ENCODE data around the gene UBE2D2. TPM values are rescaled to one million over a fixed set of nuclear protein-coding genes. Genes with fewer than 3 reads are reported as not detected.

UBE2D2 gene
- total and polyA plus RNA-seq, 5 donors: 111 to 138 (median 118) TPM

- intact Hi-C loops (cut with DNase I): loop anchor here in 1 of 4 donors (2.0 kb wide), 1 partner anchor 13 kb away; no protein-coding TSS in a partner anchor
- Histone ChIP-seq H3K9me3 (ENCODE audit: control insufficient read depth, low read length) (no peaks in the 10 kb centered on the region), H3K27ac (ENCODE audit: low read length) (peak overlapping the region; percentile 92), H3K4me1 (ENCODE audit: control insufficient read depth, insufficient read depth, low read length) (peaks cover 21% of the 10 kb centered on the region), H3K27me3 (ENCODE audit: control insufficient read depth, insufficient read depth) (no peaks in the 10 kb centered on the region), H3K4me3 (ENCODE audit: low read length) (peak overlapping the region; percentile 90)
- WGBS: under 1% methylated on average over 48 of the region's 48 CpGs
- ATAC-seq (no peak), DNase-seq (peak in 2 of 3 donors; percentile 75 to 82)
These were observed 89.0 kb downstream of the UBE2D2 start for GRCh38 chr5:139650031-139650688.

GRCh38 chr5:139650689-139651042 lies 89.5 kb downstream of the UBE2D2 start:
- no peaks in the 10 kb centered on the region for H3K27me3 ChIP-seq (ENCODE audit: control insufficient read depth, insufficient read depth)
- peak overlapping the region; percentile 90 for H3K4me3 ChIP-seq (ENCODE audit: low read length)
- 10% methylated on average over 13 of the region's 13 CpGs for WGBS
- peaks cover 24% of the 10 kb centered on the region for H3K4me1 ChIP-seq (ENCODE audit: control insufficient read depth, insufficient read depth, low read length)
- intact Hi-C loops (cut with DNase I): loop anchor here in 1 of 4 donors (2.0 kb wide), 1 partner anchor 14 kb away; no protein-coding TSS in a partner anchor
- ATAC-seq (no peak), DNase-seq (peak in 1 of 3 donors; percentile 58)
- H3K9me3 ChIP-seq (ENCODE audit: control insufficient read depth, low read length): no peaks in the 10 kb centered on the region
- peak overlapping the region; percentile 92 for H3K27ac ChIP-seq (ENCODE audit: low read length)

GRCh38 chr5:139651043-139651834 lies 90.1 kb downstream of the UBE2D2 start:
- Histone ChIP-seq H3K27ac (ENCODE audit: low read length) (peak overlapping the region; percentile 94), H3K4me1 (ENCODE audit: control insufficient read depth, insufficient read depth, low read length) (peaks cover 29% of the 10 kb centered on the region), H3K4me3 (ENCODE audit: low read length) (peak overlapping the region; percentile 90), H3K27me3 (ENCODE audit: control insufficient read depth, insufficient read depth) (no peaks in the 10 kb centered on the region), H3K9me3 (ENCODE audit: control insufficient read depth, low read length) (no peaks in the 10 kb centered on the region)
- DNase-seq (peak; percentile 47 to 86 (median 82)), ATAC-seq (peak; percentile 9 to 30)
- intact Hi-C loops (cut with DNase I): loop anchor here in 1 of 4 donors (2.0 kb wide), 1 partner anchor 14 kb away; no protein-coding TSS in a partner anchor
- 21% methylated on average over 14 of the region's 14 CpGs for WGBS

GRCh38 chr5:139651853-139652787 lies 91.0 kb downstream of the UBE2D2 start:
- Histone ChIP-seq H3K27me3 (ENCODE audit: control insufficient read depth, insufficient read depth) (no peaks in the 10 kb centered on the region), H3K27ac (ENCODE audit: low read length) (peak overlapping the region; percentile 94), H3K4me1 (ENCODE audit: control insufficient read depth, insufficient read depth, low read length) (peaks cover 34% of the 10 kb centered on the region), H3K9me3 (ENCODE audit: control insufficient read depth, low read length) (no peaks in the 10 kb centered on the region), H3K4me3 (ENCODE audit: low read length) (no peak overlapping the region)
- intact Hi-C loops (cut with DNase I): loop anchor here in 1 of 4 donors (2.0 kb wide), 1 partner anchor 15 kb away; no protein-coding TSS in a partner anchor
- ATAC-seq (peak; percentile 10 to 30), DNase-seq (peak; percentile 76 to 92 (median 91))
- 6% methylated on average over 23 of the region's 23 CpGs for WGBS

GRCh38 chr5:139652788-139653241 lies 91.7 kb downstream of the UBE2D2 start:
- H3K4me1 ChIP-seq (ENCODE audit: control insufficient read depth, insufficient read depth, low read length): peaks cover 38% of the 10 kb centered on the region
- intact Hi-C loops (cut with DNase I): no loop called here
- no peak overlapping the region for H3K4me3 ChIP-seq (ENCODE audit: low read length)

GRCh38 chr5:139653616-139654015 lies 92.5 kb downstream of the UBE2D2 start:
- ATAC-seq (no peak), DNase-seq (peak in 1 of 3 donors; percentile 54)
- intact Hi-C loops (cut with DNase I): no loop called here
- Histone ChIP-seq H3K9me3 (ENCODE audit: control insufficient read depth, low read length) (no peaks in the 10 kb centered on the region), H3K4me1 (ENCODE audit: control insufficient read depth, insufficient read depth, low read length) (peaks cover 41% of the 10 kb centered on the region), H3K4me3 (ENCODE audit: low read length) (no peak overlapping the region), H3K27ac (ENCODE audit: low read length) (peak overlapping the region; percentile 94), H3K27me3 (ENCODE audit: control insufficient read depth, insufficient read depth) (no peaks in the 10 kb centered on the region)
- WGBS: 43% methylated on average over 5 of the region's 5 CpGs

More at GRCh38 chr5:139652788-139653241, 91.7 kb downstream of the UBE2D2 start:
- H3K27ac ChIP-seq (ENCODE audit: low read length): peak overlapping the region; percentile 94
- DNase-seq (no peak), ATAC-seq (no peak)
- H3K9me3 ChIP-seq (ENCODE audit: control insufficient read depth, low read length): no peaks in the 10 kb centered on the region
- H3K27me3 ChIP-seq (ENCODE audit: control insufficient read depth, insufficient read depth): no peaks in the 10 kb centered on the region
- WGBS: 24% methylated on average over 5 of the region's 5 CpGs

- Histone ChIP-seq H3K4me1 (ENCODE audit: control insufficient read depth, insufficient read depth, low read length) (peaks cover 49% of the 10 kb centered on the region), H3K27ac (ENCODE audit: low read length) (peak overlapping the region; percentile 94), H3K9me3 (ENCODE audit: control insufficient read depth, low read length) (no peaks in the 10 kb centered on the region), H3K4me3 (ENCODE audit: low read length) (no peak overlapping the region), H3K27me3 (ENCODE audit: control insufficient read depth, insufficient read depth) (no peaks in the 10 kb centered on the region)
- no peak for ATAC-seq
- intact Hi-C loops (cut with DNase I): no loop called here
- whole genome bisulfite sequencing: 78% methylated on average over 3 of the region's 3 CpGs
- DNase-seq: no peak
These were observed 93.3 kb downstream of the UBE2D2 start for GRCh38 chr5:139654464-139654863.

- DNase-seq (peak in 2 of 3 donors; percentile 64 to 72), ATAC-seq (no peak)
- peaks cover 53% of the 10 kb centered on the region for H3K4me1 ChIP-seq (ENCODE audit: control insufficient read depth, insufficient read depth, low read length)
- peak overlapping the region; percentile 94 for H3K27ac ChIP-seq (ENCODE audit: low read length)
- intact Hi-C loops (cut with DNase I): no loop called here
- 49% methylated on average over 13 of the region's 13 CpGs for WGBS
- H3K9me3 ChIP-seq (ENCODE audit: control insufficient read depth, low read length): no peaks in the 10 kb centered on the region
- no peak overlapping the region for H3K4me3 ChIP-seq (ENCODE audit: low read length)
- no peaks in the 10 kb centered on the region for H3K27me3 ChIP-seq (ENCODE audit: control insufficient read depth, insufficient read depth)
These were observed 93.8 kb downstream of the UBE2D2 start for GRCh38 chr5:139654871-139655491.

GRCh38 chr5:139655727-139656271 lies 94.7 kb downstream of the UBE2D2 start:
- Histone ChIP-seq H3K4me1 (ENCODE audit: control insufficient read depth, insufficient read depth, low read length) (peaks cover 56% of the 10 kb centered on the region), H3K9me3 (ENCODE audit: control insufficient read depth, low read length) (no peaks in the 10 kb centered on the region), H3K27me3 (ENCODE audit: control insufficient read depth, insufficient read depth) (no peaks in the 10 kb centered on the region), H3K27ac (ENCODE audit: low read length) (peak overlapping the region; percentile 94), H3K4me3 (ENCODE audit: low read length) (no peak overlapping the region)
- ATAC-seq (peak; percentile 56 to 69), DNase-seq (peak; percentile 75 to 91 (median 86))
- intact Hi-C loops (cut with DNase I): no loop called here
- 22% methylated on average over 18 of the region's 18 CpGs for WGBS

Data from right cardiac atrium (tissue), 5 donors.